ENCODE data around the gene ZNHIT3.

Gene ZNHIT3

GRCh38 chr17:36544307-36545076 is 58.0 kb downstream of the ZNHIT3 start, which contains the start of gene GGNBP2:
GGNBP2 (plus strand) TSS chr17:36544919; CDS start chr17:36545725, 806 bp downstream.
- Histone ChIP-seq H3K27ac (replicated peaks) (peak within 1 kb of the TSS; percentile 100), H3K27me3 (ENCODE audit: insufficient read depth, poor library complexity, severe bottlenecking) (no peaks in the 10 kb centered on the region), H3K4me3 (replicated peaks; ENCODE audit: insufficient read depth, low read length) (peak within 1 kb of the TSS; percentile 67)
- TF ChIP-seq GABPA (IDR thresholded peaks at IDR 0.05; ENCODE audit: low read depth) (no peak), POLR2AphosphoS5 (IDR thresholded peaks at IDR 0.05; ENCODE audit: low read depth) (peak; percentile 90), REST (IDR thresholded peaks at IDR 0.05; ENCODE audit: insufficient replicate concordance, low read depth) (peak; percentile 34), CTCF (IDR thresholded peaks at IDR 0.05; ENCODE audit: insufficient read depth, low read length) (no peak), SPI1 (IDR thresholded peaks at IDR 0.05; ENCODE audit: borderline replicate concordance, low read depth) (no peak)
- DNase-seq (ENCODE audit: low read depth in 1 of 2, low spot score in 1 of 2), result peak; percentile 87 to 94

GRCh38 chr17:36545077-36545464 is 58.6 kb downstream of the ZNHIT3 start:
- TF ChIP-seq CTCF (IDR thresholded peaks at IDR 0.05; ENCODE audit: insufficient read depth, low read length), result no peak
- no peak for TF ChIP-seq GABPA (IDR thresholded peaks at IDR 0.05; ENCODE audit: low read depth)
- TF ChIP-seq REST (IDR thresholded peaks at IDR 0.05; ENCODE audit: insufficient replicate concordance, low read depth), result no peak
- no peak for TF ChIP-seq POLR2AphosphoS5 (IDR thresholded peaks at IDR 0.05; ENCODE audit: low read depth)
- no peak for TF ChIP-seq SPI1 (IDR thresholded peaks at IDR 0.05; ENCODE audit: borderline replicate concordance, low read depth)
- no peak for DNase-seq (ENCODE audit: low read depth in 1 of 2, low spot score in 1 of 2)
- peak overlapping the region; percentile 67 for H3K4me3 ChIP-seq (replicated peaks; ENCODE audit: insufficient read depth, low read length)
- H3K27ac ChIP-seq (replicated peaks), result peak overlapping the region; percentile 100
- no peaks in the 10 kb centered on the region for H3K27me3 ChIP-seq (ENCODE audit: insufficient read depth, poor library complexity, severe bottlenecking)

Measured in HL-60 (cell line).